ENCODE measurements around the gene HOXD9. TPM values are rescaled to one million over a fixed set of nuclear protein-coding genes. Genes with fewer than 3 reads are reported as not detected.

HOXD9 gene
- total and polyA plus RNA-seq, 4 experiments from 2014 or later, result not detected

DNA sequence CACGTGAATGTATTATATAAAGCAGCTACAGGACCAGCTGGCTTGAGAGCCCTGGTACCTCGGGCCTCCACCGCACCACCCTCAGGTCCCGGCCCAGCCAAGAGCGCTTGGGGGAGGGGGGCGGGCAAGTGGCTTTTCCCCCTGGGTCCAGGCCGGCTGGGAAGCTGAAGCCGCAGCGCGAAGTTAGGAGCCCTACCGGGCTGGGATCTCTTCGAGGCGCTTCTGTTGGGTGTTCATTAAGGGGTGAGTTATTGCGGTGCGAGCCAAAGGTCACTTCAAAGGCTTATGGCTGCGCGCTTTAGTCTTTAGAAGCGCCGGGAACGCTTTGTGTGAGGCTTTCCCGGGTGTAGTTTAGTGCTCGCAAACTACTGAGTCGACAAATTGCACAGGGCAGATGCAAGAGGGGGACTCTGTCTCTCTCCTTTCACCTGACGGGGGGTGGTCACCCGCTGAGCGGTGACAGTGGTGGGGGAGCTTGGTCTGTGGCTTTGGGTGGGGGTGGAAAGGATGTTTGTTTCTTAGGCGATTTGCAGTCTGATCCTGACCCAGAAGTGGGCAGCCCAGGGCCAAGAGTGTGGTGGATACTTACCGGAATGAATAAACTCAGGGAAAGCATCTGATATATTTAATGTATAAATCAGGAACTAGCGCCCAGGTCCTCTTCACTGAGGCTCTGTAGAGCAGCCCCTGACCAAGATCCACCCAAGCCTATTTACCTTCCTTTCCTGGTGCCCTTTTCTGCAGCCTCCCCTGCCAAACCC lies 40.6 kb downstream of the HOXD9 start:
- Histone ChIP-seq H3K9me3 (ENCODE audit: control insufficient read depth in 1 of 2, low read length in 2 of 2) (no peaks in the 10 kb centered on the region), H3K4me1 (ENCODE audit: insufficient read depth, low read length) (no peaks in the 10 kb centered on the region), H3K27ac (ENCODE audit: low read depth, low read length) (no peak overlapping the region), H3K36me3 (ENCODE audit: insufficient read depth, low read length) (no peaks in the 10 kb centered on the region), H3K27me3 (ENCODE audit: insufficient read depth, low read length) (peaks cover 68% of the 10 kb centered on the region), H3K4me3 (ENCODE audit: low read length in 2 of 2) (no peak overlapping the region)
- Mint-ChIP-seq H3K4me1 (peaks cover 5 to 20% (median 9%) of the 10 kb centered on the region in 4 donors), H3K4me3 (peak overlapping the region in 3 of 8 donors; percentile 20 to 54 (median 46)), H3K27ac (peak overlapping the region in 4 of 7 donors; percentile 40 to 65 (median 54)), H3K9me3 (peaks cover 0 to 29% (median 10%) of the 10 kb centered on the region in 8 donors), H3K27me3 (peaks cover 67 to 76% of the 10 kb centered on the region in 2 donors), H3K36me3 (peaks cover 0 to 1% of the 10 kb centered on the region in 2 donors)
- POLR2A ChIA-PET (ENCODE audit: partially characterized antibody), result no interaction called here
- CTCF ChIA-PET (ENCODE audit: partially characterized antibody), result no interaction called here
- DNase-seq, result no peak
- intact Hi-C loops (cut with micrococcal nuclease), result no loop called here

DNA sequence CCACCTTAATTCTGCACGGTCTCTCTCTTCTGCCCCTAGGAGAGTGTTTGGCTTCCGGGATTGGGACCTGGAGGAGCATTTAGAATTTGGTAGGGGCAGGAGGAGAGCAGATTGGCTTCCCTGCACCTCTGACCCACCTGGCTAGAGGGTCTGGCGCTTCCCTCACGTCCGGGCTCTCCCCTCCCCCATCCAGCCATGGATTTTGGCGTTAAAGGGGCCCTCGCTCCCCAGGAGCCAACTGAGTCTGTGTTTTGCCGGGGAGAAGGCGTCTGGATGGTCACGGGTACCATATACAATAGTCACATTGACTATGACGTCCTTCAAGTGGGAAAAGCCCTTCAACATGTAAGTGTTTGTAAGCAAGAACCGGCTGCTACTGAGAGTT lies 41.1 kb downstream of the HOXD9 start:
- Mint-ChIP-seq H3K4me1 (peaks cover 2 to 15% (median 5%) of the 10 kb centered on the region in 4 donors), H3K4me3 (peak overlapping the region in 2 of 8 donors; percentile 15 to 46), H3K36me3 (no peaks in the 10 kb centered on the region), H3K9me3 (peaks cover 0 to 26% (median 10%) of the 10 kb centered on the region in 8 donors), H3K27ac (peak overlapping the region in 3 of 7 donors; percentile 53 to 65 (median 55)), H3K27me3 (peaks cover 64 to 72% of the 10 kb centered on the region in 2 donors)
- no peak for DNase-seq
- peaks cover 65% of the 10 kb centered on the region for H3K27me3 ChIP-seq (ENCODE audit: insufficient read depth, low read length)
- no peak overlapping the region for H3K27ac ChIP-seq (ENCODE audit: low read depth, low read length)
- H3K9me3 ChIP-seq (ENCODE audit: control insufficient read depth in 1 of 2, low read length in 2 of 2), result no peaks in the 10 kb centered on the region
- H3K4me3 ChIP-seq (ENCODE audit: low read length in 2 of 2), result no peak overlapping the region
- H3K4me1 ChIP-seq (ENCODE audit: insufficient read depth, low read length), result no peaks in the 10 kb centered on the region
- CTCF ChIA-PET (ENCODE audit: partially characterized antibody), result no interaction called here
- POLR2A ChIA-PET (ENCODE audit: partially characterized antibody), result no interaction called here
- intact Hi-C loops (cut with micrococcal nuclease), result no loop called here
- no peaks in the 10 kb centered on the region for H3K36me3 ChIP-seq (ENCODE audit: insufficient read depth, low read length)

DNA sequence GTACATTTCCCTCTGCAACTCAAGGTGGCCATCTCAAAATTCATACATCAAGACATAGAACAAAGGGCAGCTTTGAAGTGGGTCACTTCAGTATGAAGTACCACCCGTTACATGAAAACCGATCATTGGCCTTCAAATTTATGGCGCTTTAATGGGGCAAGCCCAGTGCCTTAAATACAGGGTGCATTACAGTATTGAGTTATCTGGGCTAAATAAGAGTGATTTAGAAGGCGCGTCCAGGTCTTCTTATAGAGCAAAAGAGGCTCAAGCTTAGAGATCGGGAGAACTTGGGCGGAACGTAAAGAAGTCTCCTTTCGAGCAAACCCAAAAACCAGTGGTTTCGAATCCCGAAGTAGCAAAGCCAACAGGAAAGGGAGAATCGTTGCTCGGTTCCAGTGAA lies 41.7 kb downstream of the HOXD9 start:
- ChIA-PET CTCF (ENCODE audit: partially characterized antibody) (no interaction called here), POLR2A (ENCODE audit: partially characterized antibody) (no interaction called here)
- H3K9me3 Mint-ChIP-seq, result peaks cover 0 to 26% (median 10%) of the 10 kb centered on the region in 8 donors
- intact Hi-C loops (cut with micrococcal nuclease), result no loop called here
- H3K36me3 Mint-ChIP-seq, result no peaks in the 10 kb centered on the region
- peaks cover 2 to 15% (median 5%) of the 10 kb centered on the region in 4 donors for H3K4me1 Mint-ChIP-seq
- no peaks in the 10 kb centered on the region for H3K36me3 ChIP-seq (ENCODE audit: insufficient read depth, low read length)
- peaks cover 64% of the 10 kb centered on the region for H3K27me3 ChIP-seq (ENCODE audit: insufficient read depth, low read length)
- peaks cover 67 to 74% of the 10 kb centered on the region in 2 donors for H3K27me3 Mint-ChIP-seq
- H3K27ac Mint-ChIP-seq, result peak overlapping the region in 3 of 7 donors; percentile 52 to 63 (median 53)
- H3K4me3 Mint-ChIP-seq, result peak overlapping the region in 5 of 8 donors; percentile 15 to 46 (median 26)
- no peak for DNase-seq
- no peak overlapping the region for H3K4me3 ChIP-seq (ENCODE audit: low read length in 2 of 2)
- H3K9me3 ChIP-seq (ENCODE audit: control insufficient read depth in 1 of 2, low read length in 2 of 2), result no peaks in the 10 kb centered on the region
- no peak overlapping the region for H3K27ac ChIP-seq (ENCODE audit: low read depth, low read length)
- H3K4me1 ChIP-seq (ENCODE audit: insufficient read depth, low read length), result no peaks in the 10 kb centered on the region

DNA sequence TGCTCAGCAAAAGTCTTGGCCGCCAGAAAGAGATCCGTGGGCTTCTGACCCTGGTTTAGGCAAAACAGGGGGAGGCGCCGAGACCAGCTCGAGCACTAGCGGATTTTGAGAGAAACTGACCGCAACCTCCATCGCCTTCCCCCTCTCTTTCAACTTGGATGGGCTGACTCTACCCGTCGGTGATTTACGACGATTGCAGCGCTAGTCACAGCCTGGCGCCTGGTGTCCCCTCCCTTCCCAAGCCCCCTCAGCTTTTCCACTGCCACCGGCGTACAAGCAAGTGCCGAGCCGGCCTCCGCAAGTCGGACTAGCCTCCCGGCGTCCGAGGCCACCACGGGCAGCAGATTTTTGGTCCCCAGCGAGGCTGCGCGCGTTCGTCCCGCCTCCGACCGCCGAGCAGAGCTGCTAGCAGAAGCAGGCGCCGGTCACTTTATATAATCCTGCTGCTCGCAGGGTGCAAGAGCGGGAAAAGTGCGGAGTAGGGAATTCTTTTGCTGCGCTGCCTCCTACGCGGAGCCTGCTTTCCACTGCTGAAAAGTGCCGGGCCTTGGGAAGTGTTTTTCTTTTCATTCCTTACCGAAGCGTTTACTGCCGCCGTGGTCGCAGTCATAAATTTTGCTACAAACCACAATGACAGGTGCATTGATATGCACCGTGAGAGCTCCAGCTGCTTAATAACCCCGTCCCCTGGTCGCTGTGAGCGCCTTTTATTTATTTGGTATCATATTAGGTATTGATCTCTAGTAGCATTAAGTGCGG lies 42.3 kb downstream of the HOXD9 start:
- intact Hi-C loops (cut with micrococcal nuclease), result no loop called here
- peak overlapping the region in 5 of 8 donors; percentile 7 to 44 (median 34) for H3K4me3 Mint-ChIP-seq
- H3K27ac Mint-ChIP-seq, result peak overlapping the region in 3 of 7 donors; percentile 52 to 63 (median 61)
- H3K4me1 Mint-ChIP-seq, result peaks cover 2 to 15% (median 5%) of the 10 kb centered on the region in 4 donors
- Histone ChIP-seq H3K27me3 (ENCODE audit: insufficient read depth, low read length) (peaks cover 63% of the 10 kb centered on the region), H3K36me3 (ENCODE audit: insufficient read depth, low read length) (no peaks in the 10 kb centered on the region), H3K9me3 (ENCODE audit: control insufficient read depth in 1 of 2, low read length in 2 of 2) (no peaks in the 10 kb centered on the region), H3K27ac (ENCODE audit: low read depth, low read length) (no peak overlapping the region), H3K4me3 (ENCODE audit: low read length in 2 of 2) (no peak overlapping the region), H3K4me1 (ENCODE audit: insufficient read depth, low read length) (no peaks in the 10 kb centered on the region)
- no peaks in the 10 kb centered on the region for H3K36me3 Mint-ChIP-seq
- no peak for DNase-seq
- POLR2A ChIA-PET (ENCODE audit: partially characterized antibody), result no interaction called here
- CTCF ChIA-PET (ENCODE audit: partially characterized antibody), result no interaction called here
- H3K27me3 Mint-ChIP-seq, result peaks cover 70 to 73% of the 10 kb centered on the region in 2 donors
- peaks cover 0 to 25% (median 10%) of the 10 kb centered on the region in 8 donors for H3K9me3 Mint-ChIP-seq

DNA sequence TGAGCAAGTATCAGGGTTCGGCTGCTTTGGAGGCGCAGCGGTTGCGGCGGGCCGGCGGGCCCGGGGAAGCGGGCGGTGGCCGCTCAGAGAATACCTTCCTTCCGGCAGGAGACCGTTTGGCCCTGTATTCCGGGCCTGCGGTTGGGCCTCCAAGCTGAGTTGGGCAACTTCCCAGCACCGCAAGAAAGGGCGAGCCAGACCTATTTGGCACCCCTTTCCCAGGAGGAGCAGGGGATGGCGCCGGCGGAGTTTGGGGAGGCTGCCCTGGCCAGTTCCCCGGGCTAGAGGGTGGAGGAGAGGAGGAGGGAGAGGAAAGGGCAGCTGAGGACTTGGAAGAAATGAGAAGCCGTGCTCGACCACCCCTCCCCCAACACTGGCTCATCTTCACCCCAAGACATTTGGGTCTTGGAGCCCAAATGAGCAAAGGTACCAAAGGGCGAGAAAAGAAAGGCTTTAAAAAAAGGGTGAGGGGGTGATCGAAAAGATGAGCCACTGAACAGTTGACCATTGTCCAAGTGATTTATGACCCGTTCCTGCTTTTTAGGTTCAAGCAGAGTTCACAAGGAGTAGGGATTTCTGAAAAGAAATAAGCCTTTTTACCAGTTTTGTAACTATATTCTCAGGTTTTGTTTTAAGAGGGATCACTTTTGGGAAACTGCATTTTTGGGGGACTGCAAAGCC lies 43.0 kb downstream of the HOXD9 start:
- Mint-ChIP-seq H3K9me3 (peaks cover 0 to 23% (median 10%) of the 10 kb centered on the region in 8 donors), H3K4me3 (peak overlapping the region in 2 of 8 donors; percentile 21 to 25), H3K27ac (peak overlapping the region in 2 of 7 donors; percentile 8 to 63), H3K36me3 (no peaks in the 10 kb centered on the region), H3K27me3 (peaks cover 69 to 79% of the 10 kb centered on the region in 2 donors), H3K4me1 (peaks cover 2 to 15% (median 5%) of the 10 kb centered on the region in 4 donors)
- H3K4me3 ChIP-seq (ENCODE audit: low read length in 2 of 2), result no peak overlapping the region
- POLR2A ChIA-PET (ENCODE audit: partially characterized antibody), result no interaction called here
- no peak overlapping the region for H3K27ac ChIP-seq (ENCODE audit: low read depth, low read length)
- CTCF ChIA-PET (ENCODE audit: partially characterized antibody), result no interaction called here
- intact Hi-C loops (cut with micrococcal nuclease), result no loop called here
- H3K27me3 ChIP-seq (ENCODE audit: insufficient read depth, low read length), result peaks cover 62% of the 10 kb centered on the region
- H3K9me3 ChIP-seq (ENCODE audit: control insufficient read depth in 1 of 2, low read length in 2 of 2), result no peaks in the 10 kb centered on the region
- no peak for DNase-seq
- no peaks in the 10 kb centered on the region for H3K4me1 ChIP-seq (ENCODE audit: insufficient read depth, low read length)
- H3K36me3 ChIP-seq (ENCODE audit: insufficient read depth, low read length), result no peaks in the 10 kb centered on the region

DNA sequence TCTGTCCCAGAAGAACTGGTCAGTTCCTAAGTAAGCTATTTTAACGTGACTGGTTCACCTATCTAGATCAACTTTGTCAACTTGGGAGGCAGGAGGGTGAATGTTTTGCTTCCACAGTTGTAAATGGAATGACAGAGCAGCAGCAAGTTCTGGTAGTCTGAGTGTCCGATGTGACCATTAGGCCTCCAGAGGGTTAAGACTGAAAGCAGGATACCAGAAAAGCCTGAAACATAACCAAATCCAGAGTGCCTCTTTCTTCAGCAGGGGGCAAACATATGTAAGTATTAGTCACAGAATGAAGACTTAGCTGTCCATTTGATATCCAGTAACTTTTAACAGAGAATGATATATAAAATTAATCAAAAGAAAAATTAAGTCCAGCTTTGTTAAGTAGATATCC lies 43.8 kb downstream of the HOXD9 start:
- Mint-ChIP-seq H3K27me3 (peaks cover 69 to 76% of the 10 kb centered on the region in 2 donors), H3K36me3 (no peaks in the 10 kb centered on the region), H3K9me3 (peaks cover 0 to 19% (median 10%) of the 10 kb centered on the region in 8 donors), H3K27ac (peak overlapping the region in 1 of 7 donors; percentile 20), H3K4me1 (peaks cover under 1 to 12% (median 5%) of the 10 kb centered on the region in 4 donors), H3K4me3 (no peak overlapping the region)
- Histone ChIP-seq H3K4me1 (ENCODE audit: insufficient read depth, low read length) (no peaks in the 10 kb centered on the region), H3K36me3 (ENCODE audit: insufficient read depth, low read length) (no peaks in the 10 kb centered on the region), H3K9me3 (ENCODE audit: control insufficient read depth in 1 of 2, low read length in 2 of 2) (no peaks in the 10 kb centered on the region), H3K27me3 (ENCODE audit: insufficient read depth, low read length) (peaks cover 62% of the 10 kb centered on the region), H3K27ac (ENCODE audit: low read depth, low read length) (no peak overlapping the region), H3K4me3 (ENCODE audit: low read length in 2 of 2) (no peak overlapping the region)
- intact Hi-C loops (cut with micrococcal nuclease), result no loop called here
- CTCF ChIA-PET (ENCODE audit: partially characterized antibody), result no interaction called here
- DNase-seq, result no peak
- POLR2A ChIA-PET (ENCODE audit: partially characterized antibody), result no interaction called here

DNA sequence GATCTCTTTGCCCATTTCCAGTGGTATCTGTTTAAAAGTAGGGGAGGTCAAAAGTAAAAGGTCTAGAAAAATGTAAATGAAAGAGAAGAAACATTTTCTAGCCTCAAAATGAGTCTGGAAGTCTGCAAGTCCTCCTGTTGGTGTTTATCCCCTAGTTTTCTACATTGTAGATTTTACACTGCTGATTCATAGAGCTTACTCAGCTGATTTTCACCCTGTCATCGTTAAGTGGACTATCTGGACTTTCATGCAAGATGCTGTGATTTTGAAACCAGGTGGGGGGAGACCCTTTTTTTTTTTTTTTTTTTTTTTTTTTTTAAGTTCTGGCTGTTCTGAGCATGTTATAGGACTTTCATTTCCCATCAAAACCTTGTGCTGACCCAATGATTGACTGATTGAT lies 44.9 kb downstream of the HOXD9 start:
- no peak overlapping the region for H3K27ac ChIP-seq (ENCODE audit: low read depth, low read length)
- CTCF ChIA-PET (ENCODE audit: partially characterized antibody), result no interaction called here
- H3K4me1 ChIP-seq (ENCODE audit: insufficient read depth, low read length), result no peaks in the 10 kb centered on the region
- H3K27me3 ChIP-seq (ENCODE audit: insufficient read depth, low read length), result peaks cover 54% of the 10 kb centered on the region
- H3K9me3 Mint-ChIP-seq, result peaks cover 0 to 19% (median 10%) of the 10 kb centered on the region in 8 donors
- no peak overlapping the region for H3K4me3 ChIP-seq (ENCODE audit: low read length in 2 of 2)
- no peak overlapping the region for H3K27ac Mint-ChIP-seq
- H3K27me3 Mint-ChIP-seq, result peaks cover 61 to 70% of the 10 kb centered on the region in 2 donors
- H3K4me1 Mint-ChIP-seq, result peaks cover 1 to 13% (median 7%) of the 10 kb centered on the region in 4 donors
- intact Hi-C loops (cut with micrococcal nuclease), result no loop called here
- no peaks in the 10 kb centered on the region for H3K36me3 ChIP-seq (ENCODE audit: insufficient read depth, low read length)
- DNase-seq, result no peak
- H3K4me3 Mint-ChIP-seq, result no peak overlapping the region
- H3K9me3 ChIP-seq (ENCODE audit: control insufficient read depth in 1 of 2, low read length in 2 of 2), result no peaks in the 10 kb centered on the region
- no peaks in the 10 kb centered on the region for H3K36me3 Mint-ChIP-seq
- POLR2A ChIA-PET (ENCODE audit: partially characterized antibody), result no interaction called here
